Measurements from ENCODE around the gene LCN15.

Gene LCN15, protein sequence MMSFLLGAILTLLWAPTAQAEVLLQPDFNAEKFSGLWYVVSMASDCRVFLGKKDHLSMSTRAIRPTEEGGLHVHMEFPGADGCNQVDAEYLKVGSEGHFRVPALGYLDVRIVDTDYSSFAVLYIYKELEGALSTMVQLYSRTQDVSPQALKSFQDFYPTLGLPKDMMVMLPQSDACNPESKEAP

DNA sequence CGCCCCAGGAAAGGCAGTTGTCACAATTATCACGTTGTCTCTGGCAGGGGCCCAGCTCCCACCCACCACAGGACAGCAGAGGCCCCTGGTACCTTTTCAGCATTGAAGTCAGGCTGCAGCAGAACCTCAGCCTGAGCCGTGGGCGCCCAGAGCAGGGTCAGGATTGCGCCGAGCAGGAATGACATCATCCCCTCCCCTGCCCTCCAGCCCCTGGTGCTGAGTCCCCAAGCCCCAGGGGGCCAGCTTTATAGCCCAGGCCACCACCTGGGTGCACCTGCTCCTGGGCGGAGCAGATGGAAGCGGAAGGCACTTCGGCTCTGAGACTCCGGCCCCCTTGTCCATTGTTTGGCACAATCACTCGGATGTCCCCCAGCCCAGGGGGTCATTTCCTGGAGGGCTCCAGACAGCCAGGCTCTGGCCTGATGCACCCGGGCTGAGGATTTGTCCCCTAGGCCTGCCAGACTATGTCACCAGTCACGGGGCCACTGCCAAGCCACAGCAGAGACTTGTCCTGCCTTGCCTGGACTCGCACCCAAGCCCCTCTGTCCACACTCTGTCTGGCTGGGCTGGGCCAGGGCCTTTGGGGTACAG lies at the start of gene LCN15:
Gene LCN15 (minus strand): TSS at position 218 of the 591 bp plus-strand sequence. CDS start 30 bp downstream, at position 188.
- H3K4me3 ChIP-seq (ENCODE audit: insufficient read length, low read depth): peak within 1 kb of the TSS; percentile 15
- peak within 1 kb of the TSS; percentile 23 for H3K9ac ChIP-seq (ENCODE audit: insufficient read length, low read depth)
- no peaks in the 10 kb centered on the region for H3K36me3 ChIP-seq (ENCODE audit: insufficient read depth, insufficient read length, low read length)
- H3K27me3 ChIP-seq (ENCODE audit: insufficient read depth, insufficient read length): peaks cover 10% of the 10 kb centered on the region
- TF ChIP-seq ZNF274 (IDR thresholded peaks at IDR 0.05; ENCODE audit: low read depth, low read length) (no peak), YY1 (IDR thresholded peaks at IDR 0.05; ENCODE audit: insufficient read depth, insufficient read length) (no peak), SUZ12 (IDR thresholded peaks at IDR 0.05; ENCODE audit: extremely low read depth, insufficient read depth, insufficient read length) (no peak)
- no peaks in the 10 kb centered on the region for H3K9me3 ChIP-seq (ENCODE audit: insufficient read depth, low read length)
- H3K4me1 ChIP-seq (ENCODE audit: insufficient read depth, insufficient read length): peaks cover 43% of the 10 kb centered on the region
- no peak for DNase-seq (ENCODE audit: low read depth, low spot score)

DNA sequence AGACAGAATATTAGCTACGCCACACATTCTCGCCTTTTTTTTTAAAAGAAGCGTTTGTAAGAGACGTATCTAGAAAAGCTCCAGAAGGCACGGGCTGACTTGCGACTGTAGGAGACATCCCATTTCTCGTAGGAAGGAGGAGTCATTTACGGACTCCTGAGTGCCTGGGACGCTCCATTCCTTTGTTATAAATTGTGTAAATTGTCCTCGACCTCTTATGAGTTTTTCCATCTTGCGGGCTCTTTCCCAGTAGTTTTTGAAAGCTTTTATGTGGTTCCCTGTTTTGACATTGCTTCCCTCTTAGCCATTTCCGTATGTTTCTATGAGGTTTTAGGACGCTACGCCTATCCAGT lies 44.5 kb upstream of the LCN15 start:
- no peaks in the 10 kb centered on the region for H3K27me3 ChIP-seq (ENCODE audit: insufficient read depth, insufficient read length)
- no peak for DNase-seq (ENCODE audit: low read depth, low spot score)
- TF ChIP-seq SUZ12 (IDR thresholded peaks at IDR 0.05; ENCODE audit: extremely low read depth, insufficient read depth, insufficient read length) (no peak), YY1 (IDR thresholded peaks at IDR 0.05; ENCODE audit: insufficient read depth, insufficient read length) (no peak), ZNF274 (IDR thresholded peaks at IDR 0.05; ENCODE audit: low read depth, low read length) (no peak)
- peaks cover 74% of the 10 kb centered on the region for H3K36me3 ChIP-seq (ENCODE audit: insufficient read depth, insufficient read length, low read length)
- H3K9ac ChIP-seq (ENCODE audit: insufficient read length, low read depth): peak overlapping the region; percentile 99
- no peaks in the 10 kb centered on the region for H3K9me3 ChIP-seq (ENCODE audit: insufficient read depth, low read length)
- H3K4me3 ChIP-seq (ENCODE audit: insufficient read length, low read depth): peak overlapping the region; percentile 80
- H3K4me1 ChIP-seq (ENCODE audit: insufficient read depth, insufficient read length): peaks cover 9% of the 10 kb centered on the region

DNA sequence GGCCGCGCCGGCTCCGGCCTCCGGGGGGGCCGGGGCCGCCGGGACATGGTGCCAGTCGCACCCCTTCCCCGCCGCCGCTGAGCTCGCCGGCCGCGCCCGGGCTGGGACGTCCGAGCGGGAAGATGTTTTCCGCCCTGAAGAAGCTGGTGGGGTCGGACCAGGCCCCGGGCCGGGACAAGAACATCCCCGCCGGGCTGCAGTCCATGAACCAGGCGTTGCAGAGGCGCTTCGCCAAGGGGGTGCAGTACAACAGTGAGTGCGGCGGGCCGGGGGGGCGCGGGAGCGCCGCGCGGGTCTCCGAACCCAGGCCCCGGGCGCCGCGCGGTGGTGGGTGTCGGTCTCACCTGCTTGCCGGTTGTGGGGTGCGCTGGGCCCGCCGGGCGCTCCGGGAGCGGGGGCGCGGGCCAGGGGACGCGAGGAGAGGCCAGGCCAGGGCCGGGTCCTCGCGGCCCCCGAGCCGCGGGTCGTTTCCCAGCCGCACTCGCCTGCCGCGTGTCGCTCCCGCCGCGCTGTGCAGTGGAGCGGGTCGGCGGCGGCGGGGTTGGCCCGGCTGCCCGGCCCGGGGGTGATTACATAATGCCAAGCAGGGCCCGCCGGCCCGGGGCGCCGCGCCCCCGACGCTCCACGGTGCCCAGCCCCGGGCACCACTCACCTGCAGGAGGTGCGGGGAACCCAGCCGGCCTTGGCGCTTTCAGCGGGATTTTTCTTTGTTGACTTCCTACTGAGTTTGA lies 43.9 kb upstream of the LCN15 start:
- no peak for TF ChIP-seq SUZ12 (IDR thresholded peaks at IDR 0.05; ENCODE audit: extremely low read depth, insufficient read depth, insufficient read length)
- TF ChIP-seq ZNF274 (IDR thresholded peaks at IDR 0.05; ENCODE audit: low read depth, low read length): no peak
- TF ChIP-seq YY1 (IDR thresholded peaks at IDR 0.05; ENCODE audit: insufficient read depth, insufficient read length): no peak
- Histone ChIP-seq H3K36me3 (ENCODE audit: insufficient read depth, insufficient read length, low read length) (peaks cover 76% of the 10 kb centered on the region), H3K9ac (ENCODE audit: insufficient read length, low read depth) (peak overlapping the region; percentile 99), H3K9me3 (ENCODE audit: insufficient read depth, low read length) (no peaks in the 10 kb centered on the region), H3K27me3 (ENCODE audit: insufficient read depth, insufficient read length) (no peaks in the 10 kb centered on the region), H3K4me1 (ENCODE audit: insufficient read depth, insufficient read length) (peaks cover 9% of the 10 kb centered on the region), H3K4me3 (ENCODE audit: insufficient read length, low read depth) (peak overlapping the region; percentile 80)
- DNase-seq (ENCODE audit: low read depth, low spot score): no peak

DNA sequence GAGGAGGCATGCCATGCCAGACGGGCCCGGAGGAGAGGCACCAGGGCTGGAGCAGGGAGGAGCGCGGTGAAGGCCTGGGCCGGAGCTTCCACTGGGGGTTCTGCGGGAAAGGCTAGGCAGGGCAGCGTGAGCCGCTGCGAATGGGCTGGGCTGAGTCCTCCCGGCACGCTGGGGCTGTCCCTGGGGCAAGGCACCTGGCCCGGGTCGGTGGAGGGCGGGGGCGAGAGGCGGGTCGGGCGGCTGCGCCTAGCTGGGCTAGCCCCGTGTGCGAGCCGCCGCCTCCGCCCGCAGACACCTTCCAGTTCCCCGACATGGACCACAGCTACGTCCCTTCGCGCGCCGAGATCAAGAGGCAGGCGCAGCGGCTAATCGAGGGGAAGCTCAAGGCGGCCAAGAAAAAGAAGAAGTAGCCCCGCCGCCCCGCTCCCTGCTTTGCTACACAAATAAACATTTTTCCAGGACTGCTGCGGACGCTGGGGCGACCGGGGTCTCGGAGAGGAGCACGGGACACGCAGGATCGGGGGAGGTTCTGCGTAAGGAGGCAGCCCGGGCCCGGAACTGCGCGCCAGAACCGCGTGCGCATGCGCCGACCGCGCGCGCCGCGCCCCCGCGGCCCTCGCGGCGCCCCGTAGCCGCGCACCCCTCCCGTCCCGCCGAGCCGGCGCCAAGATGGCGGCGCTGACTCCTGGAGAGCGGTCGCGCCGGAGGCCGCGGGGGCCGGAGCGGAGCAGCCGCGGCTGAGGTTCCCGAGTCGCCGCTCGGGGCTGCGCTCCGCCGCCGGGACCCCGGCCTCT lies 43.2 kb upstream of the LCN15 start, which contains the start of gene RABL6:
Gene RABL6 (plus strand): TSS at position 668 of the 794 bp plus-strand sequence. CDS start 249 bp downstream, outside the sequence.
- Histone ChIP-seq H3K27me3 (ENCODE audit: insufficient read depth, insufficient read length) (no peaks in the 10 kb centered on the region), H3K4me1 (ENCODE audit: insufficient read depth, insufficient read length) (peaks cover 6% of the 10 kb centered on the region), H3K9me3 (ENCODE audit: insufficient read depth, low read length) (no peaks in the 10 kb centered on the region), H3K36me3 (ENCODE audit: insufficient read depth, insufficient read length, low read length) (peaks cover 68% of the 10 kb centered on the region), H3K9ac (ENCODE audit: insufficient read length, low read depth) (peak within 1 kb of the TSS; percentile 99), H3K4me3 (ENCODE audit: insufficient read length, low read depth) (peak within 1 kb of the TSS; percentile 80)
- TF ChIP-seq ZNF274 (IDR thresholded peaks at IDR 0.05; ENCODE audit: low read depth, low read length): no peak
- peak; percentile 81 for TF ChIP-seq YY1 (IDR thresholded peaks at IDR 0.05; ENCODE audit: insufficient read depth, insufficient read length)
- no peak for DNase-seq (ENCODE audit: low read depth, low spot score)

DNA sequence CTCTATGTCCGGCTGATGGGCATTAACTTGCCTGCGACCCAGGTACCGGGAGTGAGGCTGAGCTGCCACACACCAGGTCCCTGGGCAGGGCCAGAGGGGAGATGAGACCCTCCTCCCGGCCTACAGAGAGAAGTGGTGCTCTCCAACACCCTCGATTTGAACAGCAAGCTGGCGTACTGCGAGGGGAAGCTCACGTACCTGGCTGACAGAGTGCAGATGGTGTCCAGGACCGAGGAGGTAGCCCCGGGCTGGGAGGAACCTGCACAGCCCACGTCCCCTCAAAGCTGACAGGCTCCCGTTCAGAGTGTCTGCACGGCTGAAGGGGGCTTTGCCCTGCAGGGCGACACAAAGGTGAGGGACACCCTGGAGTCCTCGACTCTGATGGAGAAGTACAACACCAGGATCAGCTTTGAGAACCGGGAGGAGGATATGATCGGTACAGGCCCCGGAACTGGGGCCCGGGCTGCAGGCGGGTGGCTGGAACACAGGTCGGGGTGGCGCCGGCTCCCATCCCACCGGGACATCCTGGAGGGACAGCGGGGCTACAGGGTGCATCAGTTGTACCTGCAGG lies 42.4 kb upstream of the LCN15 start:
- peak overlapping the region; percentile 92 for H3K9ac ChIP-seq (ENCODE audit: insufficient read length, low read depth)

DNA sequence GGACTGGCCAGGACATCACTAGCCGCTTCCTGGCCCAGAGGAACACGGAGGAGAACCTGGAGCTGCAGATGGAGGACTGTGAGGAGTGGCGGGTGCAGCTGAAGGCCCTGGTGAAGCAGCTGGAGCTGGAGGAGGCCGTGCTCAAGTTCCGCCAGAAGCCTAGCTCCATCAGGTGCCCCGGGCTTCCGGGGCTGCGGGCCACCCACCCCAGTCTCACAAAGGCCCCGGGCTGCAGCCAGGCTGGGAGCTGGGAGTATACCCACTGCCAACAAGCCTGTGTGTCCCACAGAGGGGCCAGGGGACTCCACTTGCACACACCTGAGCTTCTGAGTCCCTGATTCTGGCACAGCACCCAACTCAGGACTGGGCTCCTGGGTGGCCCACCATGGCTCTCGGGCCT lies 41.7 kb upstream of the LCN15 start:
- Histone ChIP-seq H3K9me3 (ENCODE audit: insufficient read depth, low read length) (no peaks in the 10 kb centered on the region), H3K4me1 (ENCODE audit: insufficient read depth, insufficient read length) (peaks cover 6% of the 10 kb centered on the region), H3K36me3 (ENCODE audit: insufficient read depth, insufficient read length, low read length) (peaks cover 56% of the 10 kb centered on the region), H3K4me3 (ENCODE audit: insufficient read length, low read depth) (no peak overlapping the region), H3K9ac (ENCODE audit: insufficient read length, low read depth) (peak overlapping the region; percentile 92), H3K27me3 (ENCODE audit: insufficient read depth, insufficient read length) (peaks cover 5% of the 10 kb centered on the region)
- TF ChIP-seq YY1 (IDR thresholded peaks at IDR 0.05; ENCODE audit: insufficient read depth, insufficient read length) (no peak), ZNF274 (IDR thresholded peaks at IDR 0.05; ENCODE audit: low read depth, low read length) (no peak), SUZ12 (IDR thresholded peaks at IDR 0.05; ENCODE audit: extremely low read depth, insufficient read depth, insufficient read length) (no peak)
- DNase-seq (ENCODE audit: low read depth, low spot score): no peak

More for the DNA sequence above, 42.4 kb upstream of the LCN15 start:
- no peaks in the 10 kb centered on the region for H3K9me3 ChIP-seq (ENCODE audit: insufficient read depth, low read length)
- peaks cover 61% of the 10 kb centered on the region for H3K36me3 ChIP-seq (ENCODE audit: insufficient read depth, insufficient read length, low read length)
- peaks cover 5% of the 10 kb centered on the region for H3K27me3 ChIP-seq (ENCODE audit: insufficient read depth, insufficient read length)
- peak overlapping the region; percentile 80 for H3K4me3 ChIP-seq (ENCODE audit: insufficient read length, low read depth)
- DNase-seq (ENCODE audit: low read depth, low spot score): no peak
- H3K4me1 ChIP-seq (ENCODE audit: insufficient read depth, insufficient read length): peaks cover 6% of the 10 kb centered on the region
- TF ChIP-seq SUZ12 (IDR thresholded peaks at IDR 0.05; ENCODE audit: extremely low read depth, insufficient read depth, insufficient read length) (no peak), YY1 (IDR thresholded peaks at IDR 0.05; ENCODE audit: insufficient read depth, insufficient read length) (no peak), ZNF274 (IDR thresholded peaks at IDR 0.05; ENCODE audit: low read depth, low read length) (no peak)

All from NT2/D1 (cell line).